Fibroblast of mammary gland (primary cell): Measurements from ENCODE around the gene SLC36A1.
"Not testable (repeated sequence)": the region's sequence is repeated elsewhere in the genome, so short reads cannot be mapped to it uniquely, and the experiment has no call there.

Experiments used
- DNase-seq: peaks from one replicate; pipeline ENCODE4 v3.0.0-alpha.2; 2010; ENCODE audit warnings: low read depth
- H3K4me3 ChIP-seq: 2 replicates; pipeline ENCODE4 v1.5.1; 2011; ENCODE audit warnings: low read depth, mild to moderate bottlenecking, low read length, moderate library complexity; ENCODE audit not compliant: control insufficient read depth
- CTCF ChIP-seq: conservative IDR thresholded peaks from 2 replicates; pipeline ENCODE4 v1.5.1; 2011; ENCODE audit warnings: low read depth, low read length, inconsistent platforms; ENCODE audit not compliant: control insufficient read depth, insufficient read depth

SLC36A1 gene

GRCh38 chr5:151417712-151418111, 29.7 kb upstream of the SLC36A1 start:
- no peak for TF ChIP-seq CTCF
- H3K4me3 ChIP-seq = no peak overlapping the region
- DNase-seq = no peak

- DNase-seq = no peak
- TF ChIP-seq CTCF = no peak
- H3K4me3 ChIP-seq = no peak overlapping the region
These were observed 27.3 kb upstream of the SLC36A1 start for GRCh38 chr5:151420127-151420526.

- no peak overlapping the region for H3K4me3 ChIP-seq
- no peak for TF ChIP-seq CTCF
These were observed 22.4 kb upstream of the SLC36A1 start for GRCh38 chr5:151424892-151425523.

GRCh38 chr5:151426347-151426746, 21.1 kb upstream of the SLC36A1 start:
- H3K4me3 ChIP-seq, DNase-seq: not testable (repeated sequence)

More at GRCh38 chr5:151424892-151425523, 22.4 kb upstream of the SLC36A1 start:
- DNase-seq = no peak

GRCh38 chr5:151427258-151427657, 20.1 kb upstream of the SLC36A1 start:
- no peak overlapping the region for H3K4me3 ChIP-seq
- no peak for DNase-seq
- no peak for TF ChIP-seq CTCF

DNA sequence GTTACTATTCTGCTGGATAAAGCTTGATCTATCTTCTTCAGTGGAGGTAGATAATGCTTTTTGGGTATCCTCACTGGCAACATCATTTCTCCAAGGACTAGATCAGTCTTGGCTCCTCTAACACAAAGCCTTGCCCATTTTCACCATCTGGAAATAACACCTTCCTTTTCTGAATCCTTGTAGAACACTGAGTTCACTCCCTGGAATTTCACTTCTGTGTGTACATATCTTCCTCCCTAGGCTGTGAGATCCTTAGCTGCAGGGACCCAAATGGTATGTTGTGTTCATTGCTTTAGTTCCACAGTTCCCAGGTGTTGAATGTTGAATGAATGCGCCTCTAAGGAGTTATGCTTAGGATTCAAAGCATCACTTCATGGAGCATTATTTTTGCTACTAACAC, 16.7 kb upstream of the SLC36A1 start:
- no peak for DNase-seq
- no peak overlapping the region for H3K4me3 ChIP-seq
- no peak for TF ChIP-seq CTCF

DNA sequence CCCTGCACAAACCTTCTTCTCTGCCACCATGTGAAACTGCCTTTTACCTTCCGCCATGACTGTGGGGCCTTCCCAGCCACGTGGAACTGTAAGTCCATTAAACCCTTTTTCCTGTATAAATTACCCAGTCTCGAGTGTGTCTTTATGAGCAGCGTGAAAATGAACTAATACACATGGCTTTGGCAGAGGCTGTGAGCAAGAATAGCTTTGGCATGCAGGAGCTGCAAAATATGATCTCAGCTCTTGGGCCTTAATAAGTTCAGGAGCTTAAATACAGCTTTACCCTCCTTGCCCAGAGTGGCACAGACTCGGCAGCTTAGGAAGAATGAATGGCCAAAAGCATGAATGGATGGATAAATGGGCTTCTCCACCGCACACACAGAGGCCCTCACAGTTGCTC, 15.7 kb upstream of the SLC36A1 start:
- no peak for DNase-seq
- no peak overlapping the region for H3K4me3 ChIP-seq
- TF ChIP-seq CTCF = no peak

DNA sequence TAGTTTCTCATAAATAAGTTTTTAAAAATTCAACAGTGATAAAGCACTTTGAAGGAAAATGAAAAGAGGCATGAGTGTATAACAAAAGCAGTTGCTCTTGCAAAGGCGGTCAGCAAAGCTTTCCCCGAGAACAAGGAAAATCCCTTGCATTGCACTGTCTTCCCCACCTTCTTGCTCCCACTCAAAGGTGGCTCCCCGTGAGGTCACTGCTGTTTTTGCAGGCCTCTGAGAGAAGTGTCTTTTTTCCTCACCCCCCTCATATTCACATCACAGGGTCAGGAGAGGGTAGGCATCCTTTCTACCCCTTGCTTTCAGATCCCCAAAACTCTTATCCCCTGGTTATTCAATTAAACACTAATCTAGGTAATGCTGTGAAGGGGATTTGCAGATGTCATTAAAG, 15.2 kb upstream of the SLC36A1 start:
- no peak for DNase-seq
- no peak overlapping the region for H3K4me3 ChIP-seq
- TF ChIP-seq CTCF = no peak
